WTC11 (cell line): ENCODE results near the gene NPTN. TPM values are rescaled to one million over a fixed set of nuclear protein-coding genes. Genes with fewer than 3 reads are reported as not detected.

Source experiments
- ATAC-seq: fragments of 200-7000 bp; cut with Tn5 transposase; 2 replicates; pipeline ENCODE4 v1.10.0; 2021; ENCODE audit warnings: mild to moderate bottlenecking, moderate library complexity
- CTCF ChIA-PET: fragments of 300-600 bp; sonication (Branson Sonifier 250); formaldehyde crosslinking; loops from one replicate; lab custom pipeline; 2021; ENCODE audit warnings: antibody characterized with exemption; lab: Charles Lee
- POLR2A ChIA-PET: fragments of 350-600 bp; sonication (Branson Sonifier 250); formaldehyde crosslinking; loops from one replicate; lab custom pipeline; 2021; ENCODE audit warnings: antibody characterized with exemption; lab: Charles Lee
- DNase-seq: peaks from one replicate; pipeline ENCODE4 v3.0.0; 2021; ENCODE audit warnings: low spot score
- H3K27ac Mint-ChIP-seq: 2 replicates; pipeline ENCODE4 v1.8.0; 2021; ENCODE audit warnings: mixed read lengths
- H3K27me3 Mint-ChIP-seq: 2 replicates; pipeline ENCODE4 v1.8.0; 2021; ENCODE audit warnings: low read depth, mild to moderate bottlenecking, moderate library complexity, mixed read lengths
- H3K36me3 Mint-ChIP-seq: 2 replicates; pipeline ENCODE4 v1.8.0; 2021; ENCODE audit warnings: mixed read lengths
- H3K4me1 Mint-ChIP-seq: 2 replicates; pipeline ENCODE4 v1.8.0; 2022; ENCODE audit warnings: mixed read lengths
- H3K4me3 Mint-ChIP-seq: 2 replicates; pipeline ENCODE4 v1.8.0; 2021; ENCODE audit warnings: mild to moderate bottlenecking, moderate library complexity, mixed read lengths
- H3K9me3 Mint-ChIP-seq: 2 replicates; pipeline ENCODE4 v1.8.0; 2021; ENCODE audit warnings: mixed read lengths
- ATF1 ChIP-seq: sonication (generic); formaldehyde crosslinking; IDR thresholded peaks from 2 replicates; pipeline ENCODE4 v1.8.1; 2023; ENCODE audit warnings: mild to moderate bottlenecking, moderate library complexity, missing genetic modification reagents
- CBFB ChIP-seq: sonication (generic); formaldehyde crosslinking; IDR thresholded peaks from 2 replicates; pipeline ENCODE4 v1.8.1; 2022; ENCODE audit warnings: mild to moderate bottlenecking, low read depth, missing genetic modification reagents
- CREB1 ChIP-seq: sonication (generic); formaldehyde crosslinking; IDR thresholded peaks from 2 replicates; pipeline ENCODE4 v1.8.0; 2023; ENCODE audit warnings: mild to moderate bottlenecking, missing genetic modification reagents
- ELF4 ChIP-seq: sonication (generic); formaldehyde crosslinking; IDR thresholded peaks from 2 replicates; pipeline ENCODE4 v1.8.1; 2022; ENCODE audit warnings: low read depth, mild to moderate bottlenecking, moderate library complexity, missing genetic modification reagents
- FOXJ3 ChIP-seq: sonication (generic); formaldehyde crosslinking; IDR thresholded peaks from 2 replicates; pipeline ENCODE4 v1.9.0; 2021; ENCODE audit warnings: missing genetic modification reagents, mild to moderate bottlenecking, borderline replicate concordance
- NR3C1 ChIP-seq: sonication (generic); formaldehyde crosslinking; conservative IDR thresholded peaks from 2 replicates; pipeline ENCODE4 v1.8.1; 2023; ENCODE audit warnings: low read depth, mild to moderate bottlenecking, missing genetic modification reagents
- OVOL2 ChIP-seq: fragments of 250-450 bp; sonication (Bioruptor Pico); IDR thresholded peaks from 2 replicates; pipeline ENCODE4 v1.9.0; 2021; ENCODE audit warnings: mild to moderate bottlenecking, borderline replicate concordance
- SMAD3 ChIP-seq: sonication (generic); formaldehyde crosslinking; IDR thresholded peaks from 2 replicates; pipeline ENCODE4 v1.8.0; 2022; ENCODE audit warnings: missing genetic modification reagents, mild to moderate bottlenecking, borderline replicate concordance
- SMAD4 ChIP-seq: sonication (generic); formaldehyde crosslinking; IDR thresholded peaks from 2 replicates; pipeline ENCODE4 v1.8.0; 2022; ENCODE audit warnings: mild to moderate bottlenecking, missing genetic modification reagents
- TEAD4 ChIP-seq: sonication (generic); formaldehyde crosslinking; IDR thresholded peaks from 2 replicates; pipeline ENCODE4 v1.8.0; 2022; ENCODE audit warnings: mild to moderate bottlenecking, missing genetic modification reagents
- TP53 ChIP-seq: sonication (generic); formaldehyde crosslinking; IDR thresholded peaks from 2 replicates; pipeline ENCODE4 v1.8.1; 2023; ENCODE audit warnings: mild to moderate bottlenecking, missing genetic modification reagents
- ZBTB21 ChIP-seq: sonication (generic); formaldehyde crosslinking; IDR thresholded peaks from 2 replicates; pipeline ENCODE4 v1.8.1; 2023; ENCODE audit warnings: mild to moderate bottlenecking, missing genetic modification reagents, borderline replicate concordance
- ZNF423 ChIP-seq: fragments of 250-450 bp; sonication (Bioruptor Pico); IDR thresholded peaks from 2 replicates; pipeline ENCODE4 v2.1.2; 2022; ENCODE audit warnings: mild to moderate bottlenecking, moderate library complexity
- total RNA-seq: library from RNA; stranded (reverse); gene quantifications from 3 replicates; pipeline ENCODE4 v1.2.3, GENCODE V29; 2021
- TF ChIP-seq, protein P1 (sequence below): sonication (generic); formaldehyde crosslinking; IDR thresholded peaks from 2 replicates; pipeline ENCODE4 v1.8.1; 2023; ENCODE audit warnings: mild to moderate bottlenecking, missing genetic modification reagents, moderate library complexity
- TF ChIP-seq, protein P2 (sequence below): fragments of 250-450 bp; sonication (Bioruptor Pico); IDR thresholded peaks from 2 replicates; pipeline ENCODE4 v1.9.0; 2021; ENCODE audit warnings: mild to moderate bottlenecking, borderline replicate concordance
- TF ChIP-seq, protein P3 (sequence below): fragments of 200-600 bp; IDR thresholded peaks from 2 replicates; pipeline ENCODE4 v1.8.0; 2022; ENCODE audit warnings: antibody characterized with exemption
- TF ChIP-seq, protein P4 (sequence below): sonication (generic); formaldehyde crosslinking; IDR thresholded peaks from 2 replicates; pipeline ENCODE4 v1.8.1; 2023; ENCODE audit warnings: mild to moderate bottlenecking, missing genetic modification reagents, moderate library complexity
- TF ChIP-seq, protein P5 (sequence below): sonication (generic); formaldehyde crosslinking; IDR thresholded peaks from 2 replicates; pipeline ENCODE4 v1.8.1; 2022; ENCODE audit warnings: low read depth, mild to moderate bottlenecking, moderate library complexity, missing genetic modification reagents, borderline replicate concordance
- TF ChIP-seq, protein P6 (sequence below): fragments of 250-450 bp; sonication (Bioruptor Pico); IDR thresholded peaks from 2 replicates; pipeline ENCODE4 v1.9.0; 2021; ENCODE audit warnings: mild to moderate bottlenecking
- TF ChIP-seq, protein P7 (sequence below): fragments of 250-450 bp; sonication (Bioruptor Pico); IDR thresholded peaks from 2 replicates; pipeline ENCODE4 v2.1.2; 2022; ENCODE audit warnings: mild to moderate bottlenecking, moderate library complexity

NPTN gene
- total RNA-seq, 1 experiment from 2014 or later = 116 TPM

DNA sequence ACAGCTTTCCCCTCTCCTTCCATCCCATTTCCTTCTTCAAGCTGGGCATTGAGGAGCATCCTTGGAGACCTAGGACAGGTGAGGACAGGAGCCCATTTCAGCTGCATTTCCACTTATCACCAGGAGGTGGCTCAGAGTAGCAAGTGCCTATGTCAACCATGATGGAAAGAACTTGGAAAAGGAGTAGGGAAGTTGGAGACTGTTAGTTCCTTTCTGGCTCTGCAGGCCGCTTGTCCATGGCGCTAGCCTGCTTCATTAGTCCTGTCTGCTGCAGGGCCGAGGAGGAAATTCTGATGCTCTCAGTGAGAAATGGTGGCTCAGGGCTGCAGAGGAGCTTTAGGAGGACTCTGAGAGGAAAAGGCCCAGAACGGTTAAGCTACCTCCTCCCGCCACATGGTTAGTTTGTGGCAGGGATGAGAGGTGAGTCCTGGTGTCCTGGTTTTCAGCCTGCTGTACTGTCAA is 44.0 kb upstream of the NPTN start (continued):
- TF ChIP-seq, protein P1, sequence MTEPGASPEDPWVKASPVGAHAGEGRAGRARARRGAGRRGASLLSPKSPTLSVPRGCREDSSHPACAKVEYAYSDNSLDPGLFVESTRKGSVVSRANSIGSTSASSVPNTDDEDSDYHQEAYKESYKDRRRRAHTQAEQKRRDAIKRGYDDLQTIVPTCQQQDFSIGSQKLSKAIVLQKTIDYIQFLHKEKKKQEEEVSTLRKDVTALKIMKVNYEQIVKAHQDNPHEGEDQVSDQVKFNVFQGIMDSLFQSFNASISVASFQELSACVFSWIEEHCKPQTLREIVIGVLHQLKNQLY (CRISPR knock-in tag) = no peak
- TF ChIP-seq, protein P2, sequence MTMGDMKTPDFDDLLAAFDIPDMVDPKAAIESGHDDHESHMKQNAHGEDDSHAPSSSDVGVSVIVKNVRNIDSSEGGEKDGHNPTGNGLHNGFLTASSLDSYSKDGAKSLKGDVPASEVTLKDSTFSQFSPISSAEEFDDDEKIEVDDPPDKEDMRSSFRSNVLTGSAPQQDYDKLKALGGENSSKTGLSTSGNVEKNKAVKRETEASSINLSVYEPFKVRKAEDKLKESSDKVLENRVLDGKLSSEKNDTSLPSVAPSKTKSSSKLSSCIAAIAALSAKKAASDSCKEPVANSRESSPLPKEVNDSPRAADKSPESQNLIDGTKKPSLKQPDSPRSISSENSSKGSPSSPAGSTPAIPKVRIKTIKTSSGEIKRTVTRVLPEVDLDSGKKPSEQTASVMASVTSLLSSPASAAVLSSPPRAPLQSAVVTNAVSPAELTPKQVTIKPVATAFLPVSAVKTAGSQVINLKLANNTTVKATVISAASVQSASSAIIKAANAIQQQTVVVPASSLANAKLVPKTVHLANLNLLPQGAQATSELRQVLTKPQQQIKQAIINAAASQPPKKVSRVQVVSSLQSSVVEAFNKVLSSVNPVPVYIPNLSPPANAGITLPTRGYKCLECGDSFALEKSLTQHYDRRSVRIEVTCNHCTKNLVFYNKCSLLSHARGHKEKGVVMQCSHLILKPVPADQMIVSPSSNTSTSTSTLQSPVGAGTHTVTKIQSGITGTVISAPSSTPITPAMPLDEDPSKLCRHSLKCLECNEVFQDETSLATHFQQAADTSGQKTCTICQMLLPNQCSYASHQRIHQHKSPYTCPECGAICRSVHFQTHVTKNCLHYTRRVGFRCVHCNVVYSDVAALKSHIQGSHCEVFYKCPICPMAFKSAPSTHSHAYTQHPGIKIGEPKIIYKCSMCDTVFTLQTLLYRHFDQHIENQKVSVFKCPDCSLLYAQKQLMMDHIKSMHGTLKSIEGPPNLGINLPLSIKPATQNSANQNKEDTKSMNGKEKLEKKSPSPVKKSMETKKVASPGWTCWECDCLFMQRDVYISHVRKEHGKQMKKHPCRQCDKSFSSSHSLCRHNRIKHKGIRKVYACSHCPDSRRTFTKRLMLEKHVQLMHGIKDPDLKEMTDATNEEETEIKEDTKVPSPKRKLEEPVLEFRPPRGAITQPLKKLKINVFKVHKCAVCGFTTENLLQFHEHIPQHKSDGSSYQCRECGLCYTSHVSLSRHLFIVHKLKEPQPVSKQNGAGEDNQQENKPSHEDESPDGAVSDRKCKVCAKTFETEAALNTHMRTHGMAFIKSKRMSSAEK (CRISPR knock-in tag) = no peak
- TF ChIP-seq TEAD4 (CRISPR knock-in tag) = no peak
- TF ChIP-seq, protein P3, sequence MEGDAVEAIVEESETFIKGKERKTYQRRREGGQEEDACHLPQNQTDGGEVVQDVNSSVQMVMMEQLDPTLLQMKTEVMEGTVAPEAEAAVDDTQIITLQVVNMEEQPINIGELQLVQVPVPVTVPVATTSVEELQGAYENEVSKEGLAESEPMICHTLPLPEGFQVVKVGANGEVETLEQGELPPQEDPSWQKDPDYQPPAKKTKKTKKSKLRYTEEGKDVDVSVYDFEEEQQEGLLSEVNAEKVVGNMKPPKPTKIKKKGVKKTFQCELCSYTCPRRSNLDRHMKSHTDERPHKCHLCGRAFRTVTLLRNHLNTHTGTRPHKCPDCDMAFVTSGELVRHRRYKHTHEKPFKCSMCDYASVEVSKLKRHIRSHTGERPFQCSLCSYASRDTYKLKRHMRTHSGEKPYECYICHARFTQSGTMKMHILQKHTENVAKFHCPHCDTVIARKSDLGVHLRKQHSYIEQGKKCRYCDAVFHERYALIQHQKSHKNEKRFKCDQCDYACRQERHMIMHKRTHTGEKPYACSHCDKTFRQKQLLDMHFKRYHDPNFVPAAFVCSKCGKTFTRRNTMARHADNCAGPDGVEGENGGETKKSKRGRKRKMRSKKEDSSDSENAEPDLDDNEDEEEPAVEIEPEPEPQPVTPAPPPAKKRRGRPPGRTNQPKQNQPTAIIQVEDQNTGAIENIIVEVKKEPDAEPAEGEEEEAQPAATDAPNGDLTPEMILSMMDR = peak; percentile 70; the same call in 1 of the 2 replicates

DNA sequence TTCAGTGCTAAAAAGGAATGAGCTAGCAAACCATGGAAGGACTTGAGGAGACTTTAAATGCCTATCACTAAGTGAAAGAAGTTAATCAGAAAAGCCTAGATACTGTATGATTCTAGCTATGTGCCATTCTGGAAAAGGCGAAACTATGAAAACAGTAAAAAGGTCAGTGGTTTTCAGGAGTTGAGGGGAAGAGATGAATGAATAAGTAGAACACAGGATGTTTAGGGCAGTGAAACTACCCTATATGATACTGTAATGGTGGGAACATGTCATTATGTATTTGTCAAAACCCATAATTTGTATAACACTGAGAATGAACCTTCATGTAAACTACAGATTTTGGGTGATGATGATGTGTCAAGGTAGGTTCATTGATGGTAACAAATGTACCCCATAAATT is 41.4 kb upstream of the NPTN start:
- no peak for DNase-seq
- H3K4me1 Mint-ChIP-seq = peaks cover 7% of the 10 kb centered on the region; the same call in 1 of the 2 replicates
- no peaks in the 10 kb centered on the region for H3K9me3 Mint-ChIP-seq
- no peak for ATAC-seq
- H3K27me3 Mint-ChIP-seq = no peaks in the 10 kb centered on the region; the same call in 1 of the 2 replicates
- ChIA-PET POLR2A (no interaction called here), CTCF (interaction anchor here (1.2 to 1.8 kb wide), 2 partner anchors 30 to 38 kb away, joined by 3 to 9 read pairs; no protein-coding TSS in a partner anchor)
- H3K4me3 Mint-ChIP-seq = no peak overlapping the region
- H3K27ac Mint-ChIP-seq = no peak overlapping the region
- H3K36me3 Mint-ChIP-seq = no peaks in the 10 kb centered on the region
- TF ChIP-seq, protein P4, sequence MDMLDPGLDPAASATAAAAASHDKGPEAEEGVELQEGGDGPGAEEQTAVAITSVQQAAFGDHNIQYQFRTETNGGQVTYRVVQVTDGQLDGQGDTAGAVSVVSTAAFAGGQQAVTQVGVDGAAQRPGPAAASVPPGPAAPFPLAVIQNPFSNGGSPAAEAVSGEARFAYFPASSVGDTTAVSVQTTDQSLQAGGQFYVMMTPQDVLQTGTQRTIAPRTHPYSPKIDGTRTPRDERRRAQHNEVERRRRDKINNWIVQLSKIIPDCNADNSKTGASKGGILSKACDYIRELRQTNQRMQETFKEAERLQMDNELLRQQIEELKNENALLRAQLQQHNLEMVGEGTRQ = no peak
- TF ChIP-seq CBFB (CRISPR knock-in tag) = no peak
- no peak for TF ChIP-seq ZBTB21
- no peak for TF ChIP-seq ZNF423
- TF ChIP-seq, protein P5, sequence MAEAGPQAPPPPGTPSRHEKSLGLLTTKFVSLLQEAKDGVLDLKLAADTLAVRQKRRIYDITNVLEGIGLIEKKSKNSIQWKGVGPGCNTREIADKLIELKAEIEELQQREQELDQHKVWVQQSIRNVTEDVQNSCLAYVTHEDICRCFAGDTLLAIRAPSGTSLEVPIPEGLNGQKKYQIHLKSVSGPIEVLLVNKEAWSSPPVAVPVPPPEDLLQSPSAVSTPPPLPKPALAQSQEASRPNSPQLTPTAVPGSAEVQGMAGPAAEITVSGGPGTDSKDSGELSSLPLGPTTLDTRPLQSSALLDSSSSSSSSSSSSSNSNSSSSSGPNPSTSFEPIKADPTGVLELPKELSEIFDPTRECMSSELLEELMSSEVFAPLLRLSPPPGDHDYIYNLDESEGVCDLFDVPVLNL (CRISPR knock-in tag) = no peak
- no peak for TF ChIP-seq OVOL2 (CRISPR knock-in tag)
- no peak for TF ChIP-seq ATF1 (CRISPR knock-in tag)
- TF ChIP-seq, protein P6, sequence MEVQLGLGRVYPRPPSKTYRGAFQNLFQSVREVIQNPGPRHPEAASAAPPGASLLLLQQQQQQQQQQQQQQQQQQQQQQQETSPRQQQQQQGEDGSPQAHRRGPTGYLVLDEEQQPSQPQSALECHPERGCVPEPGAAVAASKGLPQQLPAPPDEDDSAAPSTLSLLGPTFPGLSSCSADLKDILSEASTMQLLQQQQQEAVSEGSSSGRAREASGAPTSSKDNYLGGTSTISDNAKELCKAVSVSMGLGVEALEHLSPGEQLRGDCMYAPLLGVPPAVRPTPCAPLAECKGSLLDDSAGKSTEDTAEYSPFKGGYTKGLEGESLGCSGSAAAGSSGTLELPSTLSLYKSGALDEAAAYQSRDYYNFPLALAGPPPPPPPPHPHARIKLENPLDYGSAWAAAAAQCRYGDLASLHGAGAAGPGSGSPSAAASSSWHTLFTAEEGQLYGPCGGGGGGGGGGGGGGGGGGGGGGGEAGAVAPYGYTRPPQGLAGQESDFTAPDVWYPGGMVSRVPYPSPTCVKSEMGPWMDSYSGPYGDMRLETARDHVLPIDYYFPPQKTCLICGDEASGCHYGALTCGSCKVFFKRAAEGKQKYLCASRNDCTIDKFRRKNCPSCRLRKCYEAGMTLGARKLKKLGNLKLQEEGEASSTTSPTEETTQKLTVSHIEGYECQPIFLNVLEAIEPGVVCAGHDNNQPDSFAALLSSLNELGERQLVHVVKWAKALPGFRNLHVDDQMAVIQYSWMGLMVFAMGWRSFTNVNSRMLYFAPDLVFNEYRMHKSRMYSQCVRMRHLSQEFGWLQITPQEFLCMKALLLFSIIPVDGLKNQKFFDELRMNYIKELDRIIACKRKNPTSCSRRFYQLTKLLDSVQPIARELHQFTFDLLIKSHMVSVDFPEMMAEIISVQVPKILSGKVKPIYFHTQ (CRISPR knock-in tag) = no peak
- TF ChIP-seq, protein P7, sequence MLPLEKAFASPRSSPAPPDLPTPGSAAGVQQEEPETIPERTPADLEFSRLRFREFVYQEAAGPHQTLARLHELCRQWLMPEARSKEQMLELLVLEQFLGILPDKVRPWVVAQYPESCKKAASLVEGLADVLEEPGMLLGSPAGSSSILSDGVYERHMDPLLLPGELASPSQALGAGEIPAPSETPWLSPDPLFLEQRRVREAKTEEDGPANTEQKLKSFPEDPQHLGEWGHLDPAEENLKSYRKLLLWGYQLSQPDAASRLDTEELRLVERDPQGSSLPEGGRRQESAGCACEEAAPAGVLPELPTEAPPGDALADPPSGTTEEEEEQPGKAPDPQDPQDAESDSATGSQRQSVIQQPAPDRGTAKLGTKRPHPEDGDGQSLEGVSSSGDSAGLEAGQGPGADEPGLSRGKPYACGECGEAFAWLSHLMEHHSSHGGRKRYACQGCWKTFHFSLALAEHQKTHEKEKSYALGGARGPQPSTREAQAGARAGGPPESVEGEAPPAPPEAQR (CRISPR knock-in tag) = no peak
- TF ChIP-seq SMAD3 (CRISPR knock-in tag) = no peak
- no peak for TF ChIP-seq TP53
- no peak for TF ChIP-seq NR3C1
- TF ChIP-seq, protein P3 = no peak
- TF ChIP-seq TEAD4 (CRISPR knock-in tag) = no peak
- TF ChIP-seq FOXJ3 (CRISPR knock-in tag) = no peak
- no peak for TF ChIP-seq CREB1
- TF ChIP-seq ELF4 (CRISPR knock-in tag) = no peak
- no peak for TF ChIP-seq SMAD4 (CRISPR knock-in tag)
